HepG2 (cell line): ENCODE measurements around the gene DLX4. TPM values are rescaled to one million over a fixed set of nuclear protein-coding genes. Genes with fewer than 3 reads are reported as not detected.

Experiments used
- BORCS8-MEF2B ChIP-seq: sonication (generic); formaldehyde crosslinking; IDR thresholded peaks from 2 replicates; pipeline ENCODE4 v1.8.0; 2022; ENCODE audit warnings: mild to moderate bottlenecking, missing genetic modification reagents
- CBX2 ChIP-seq, 2 experiments: fragments of 200-600 bp in 1 of 2; sonication (generic); formaldehyde crosslinking in 1 of 2; IDR thresholded peaks; 2 replicates each; pipeline versions ENCODE4 v1.7.0 to v1.8.1; 2018 to 2022; ENCODE audit warnings: low read depth in 2 of 2, low read length in 1 of 2, mild to moderate bottlenecking in 1 of 2, missing genetic modification reagents in 1 of 2
- CC2D1A ChIP-seq: sonication (generic); formaldehyde crosslinking; IDR thresholded peaks from 2 replicates; pipeline ENCODE4 v1.8.1; 2023; ENCODE audit warnings: mild to moderate bottlenecking, missing genetic modification reagents
- CHD4 ChIP-seq: fragments of 200-600 bp; sonication (generic); IDR thresholded peaks from 2 replicates; pipeline ENCODE4 v1.7.0; 2017; ENCODE audit warnings: mild to moderate bottlenecking, low read length, borderline replicate concordance
- DNMT1 ChIP-seq: sonication (generic); formaldehyde crosslinking; IDR thresholded peaks from 2 replicates; pipeline ENCODE4 v1.5.1; 2020; ENCODE audit warnings: mild to moderate bottlenecking, missing genetic modification reagents
- HNF4G ChIP-seq, 2 experiments: sonication (generic) in 1 of 2; formaldehyde crosslinking in 1 of 2; IDR thresholded peaks; 2 replicates each; pipeline versions ENCODE4 v1.4.0 to v1.6.1; 2011 to 2020; ENCODE audit warnings: borderline replicate concordance in 2 of 2, low read depth in 2 of 2, mild to moderate bottlenecking in 2 of 2, low read length in 1 of 2, missing genetic modification reagents in 1 of 2, moderate library complexity in 1 of 2
- SAP130 ChIP-seq: IDR thresholded peaks from 2 replicates; pipeline ENCODE4 v1.6.1; 2016; ENCODE audit warnings: low read depth
- polyA plus RNA-seq, 8 experiments: library from polyadenylated mRNA; depleted of rRNA in 3 of 8; stranded (reverse) in 7 of 8; unstranded in 1 of 8; fragments of >200 nt; fragmentation: Illumina TruSeq in 4 of 8; extraction: Trizol in 4 of 8; gene quantifications; 2 replicates each; pipeline versions ENCODE4 v1.2.1 to v1.2.3, GENCODE V29; 2011 to 2016; ENCODE audit warnings: low read depth in 4 of 8, missing spikeins in 1 of 8, mixed read lengths in 1 of 8; ENCODE audit not compliant: insufficient read depth in 1 of 8
- total RNA-seq, 5 experiments: library from RNA; depleted of rRNA; stranded (reverse); fragments of >200 nt; fragmentation: Illumina TruSeq; extraction: Trizol; gene quantifications; 2 replicates each; pipeline ENCODE4 v1.2.3, GENCODE V29; 2016; ENCODE audit warnings: low read depth in 1 of 5
- TF ChIP-seq, protein P1 (sequence below): conservative IDR thresholded peaks from 2 replicates; pipeline ENCODE4 v1.6.1; 2018; ENCODE audit warnings: missing genetic modification reagents
- TF ChIP-seq, protein P2 (sequence below): sonication (generic); formaldehyde crosslinking; IDR thresholded peaks from 2 replicates; pipeline ENCODE4 v1.9.0; 2022; ENCODE audit warnings: missing genetic modification reagents, mild to moderate bottlenecking, borderline replicate concordance
- TF ChIP-seq, protein P3 (sequence below): sonication (generic); formaldehyde crosslinking; conservative IDR thresholded peaks from 2 replicates; pipeline ENCODE4 v1.8.0; 2022; ENCODE audit warnings: missing genetic modification reagents
- TF ChIP-seq, protein P4 (sequence below): sonication (generic); formaldehyde crosslinking; IDR thresholded peaks from 2 replicates; pipeline ENCODE4 v1.5.0; 2020; ENCODE audit warnings: mild to moderate bottlenecking, missing genetic modification reagents, borderline replicate concordance
- TF ChIP-seq, protein P5 (sequence below): sonication (generic); formaldehyde crosslinking; IDR thresholded peaks from 2 replicates; pipeline ENCODE4 v1.8.0; 2022; ENCODE audit warnings: missing genetic modification reagents, low read depth, mild to moderate bottlenecking, borderline replicate concordance

The DLX4 gene
- total and polyA plus RNA-seq, 2 of the 13 experiments (the other 11 are each of a cell fraction or from before 2014, with no cell fraction given): 0.55 to 2.3 TPM

DNA sequence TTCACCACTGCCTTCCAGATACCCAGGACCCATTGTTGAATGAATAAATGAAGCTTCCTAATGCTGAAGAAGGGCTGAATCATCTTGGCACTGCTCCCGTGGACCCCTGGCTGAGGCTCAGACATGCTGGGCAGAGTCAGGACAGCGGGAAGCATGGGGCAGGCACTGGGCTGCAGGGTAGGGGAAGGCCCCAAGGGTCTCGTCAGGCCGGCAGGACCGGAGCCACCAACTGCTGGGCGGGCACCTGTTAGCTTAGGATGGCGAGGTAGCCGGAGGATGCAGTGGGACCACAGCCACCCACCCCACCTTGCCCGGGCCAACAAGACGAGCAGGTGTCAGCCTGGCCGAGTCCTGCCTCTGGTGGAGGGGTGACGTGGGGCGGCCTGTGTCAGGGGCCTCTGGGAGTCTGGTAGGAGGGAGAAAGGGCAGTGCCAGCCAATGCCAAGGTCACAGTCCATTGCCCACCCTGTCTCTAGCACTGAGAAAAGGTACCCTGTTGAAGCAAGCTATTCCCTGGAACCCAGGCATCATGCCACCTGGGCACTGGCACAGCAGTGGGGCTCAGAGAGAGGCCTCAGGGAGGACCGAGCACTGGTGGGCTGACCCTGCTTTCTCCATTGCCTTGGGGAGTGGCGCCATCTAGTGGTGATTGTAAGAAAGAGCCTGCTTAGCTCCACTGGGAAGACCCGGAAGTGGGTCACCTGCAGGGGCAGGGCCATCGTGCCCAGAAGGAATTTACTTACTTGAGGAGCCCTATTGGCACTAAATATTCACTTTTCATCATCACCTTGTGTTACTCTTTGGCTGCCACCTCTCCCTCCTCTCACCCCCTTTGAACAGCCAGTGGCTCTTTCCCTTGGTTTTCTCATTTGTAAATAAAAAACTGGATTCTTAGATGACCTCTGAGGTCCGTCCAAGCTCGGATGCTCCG lies 29.0 kb downstream of the DLX4 start (continued):
- TF ChIP-seq, protein P1, sequence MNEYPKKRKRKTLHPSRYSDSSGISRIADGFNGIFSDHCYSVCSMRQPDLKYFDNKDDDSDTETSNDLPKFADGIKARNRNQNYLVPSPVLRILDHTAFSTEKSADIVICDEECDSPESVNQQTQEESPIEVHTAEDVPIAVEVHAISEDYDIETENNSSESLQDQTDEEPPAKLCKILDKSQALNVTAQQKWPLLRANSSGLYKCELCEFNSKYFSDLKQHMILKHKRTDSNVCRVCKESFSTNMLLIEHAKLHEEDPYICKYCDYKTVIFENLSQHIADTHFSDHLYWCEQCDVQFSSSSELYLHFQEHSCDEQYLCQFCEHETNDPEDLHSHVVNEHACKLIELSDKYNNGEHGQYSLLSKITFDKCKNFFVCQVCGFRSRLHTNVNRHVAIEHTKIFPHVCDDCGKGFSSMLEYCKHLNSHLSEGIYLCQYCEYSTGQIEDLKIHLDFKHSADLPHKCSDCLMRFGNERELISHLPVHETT (CRISPR knock-in tag): no peak
- peak; percentile 60; the same call in 1 of the 2 replicates for TF ChIP-seq DNMT1 (CRISPR knock-in tag)
- TF ChIP-seq, protein P2, sequence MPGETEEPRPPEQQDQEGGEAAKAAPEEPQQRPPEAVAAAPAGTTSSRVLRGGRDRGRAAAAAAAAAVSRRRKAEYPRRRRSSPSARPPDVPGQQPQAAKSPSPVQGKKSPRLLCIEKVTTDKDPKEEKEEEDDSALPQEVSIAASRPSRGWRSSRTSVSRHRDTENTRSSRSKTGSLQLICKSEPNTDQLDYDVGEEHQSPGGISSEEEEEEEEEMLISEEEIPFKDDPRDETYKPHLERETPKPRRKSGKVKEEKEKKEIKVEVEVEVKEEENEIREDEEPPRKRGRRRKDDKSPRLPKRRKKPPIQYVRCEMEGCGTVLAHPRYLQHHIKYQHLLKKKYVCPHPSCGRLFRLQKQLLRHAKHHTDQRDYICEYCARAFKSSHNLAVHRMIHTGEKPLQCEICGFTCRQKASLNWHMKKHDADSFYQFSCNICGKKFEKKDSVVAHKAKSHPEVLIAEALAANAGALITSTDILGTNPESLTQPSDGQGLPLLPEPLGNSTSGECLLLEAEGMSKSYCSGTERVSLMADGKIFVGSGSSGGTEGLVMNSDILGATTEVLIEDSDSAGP (CRISPR knock-in tag): peak; percentile 73
- TF ChIP-seq HNF4G (IDR thresholded peaks at IDR 0.05; ENCODE audit: borderline replicate concordance, low read depth, low read length): no peak
- TF ChIP-seq HNF4G (CRISPR knock-in tag; IDR thresholded peaks at IDR 0.05; ENCODE audit: borderline replicate concordance, low read depth): no peak
- peak; percentile 56; the same call in 1 of the 2 replicates for TF ChIP-seq SAP130 (CRISPR knock-in tag)
- TF ChIP-seq, protein P3, sequence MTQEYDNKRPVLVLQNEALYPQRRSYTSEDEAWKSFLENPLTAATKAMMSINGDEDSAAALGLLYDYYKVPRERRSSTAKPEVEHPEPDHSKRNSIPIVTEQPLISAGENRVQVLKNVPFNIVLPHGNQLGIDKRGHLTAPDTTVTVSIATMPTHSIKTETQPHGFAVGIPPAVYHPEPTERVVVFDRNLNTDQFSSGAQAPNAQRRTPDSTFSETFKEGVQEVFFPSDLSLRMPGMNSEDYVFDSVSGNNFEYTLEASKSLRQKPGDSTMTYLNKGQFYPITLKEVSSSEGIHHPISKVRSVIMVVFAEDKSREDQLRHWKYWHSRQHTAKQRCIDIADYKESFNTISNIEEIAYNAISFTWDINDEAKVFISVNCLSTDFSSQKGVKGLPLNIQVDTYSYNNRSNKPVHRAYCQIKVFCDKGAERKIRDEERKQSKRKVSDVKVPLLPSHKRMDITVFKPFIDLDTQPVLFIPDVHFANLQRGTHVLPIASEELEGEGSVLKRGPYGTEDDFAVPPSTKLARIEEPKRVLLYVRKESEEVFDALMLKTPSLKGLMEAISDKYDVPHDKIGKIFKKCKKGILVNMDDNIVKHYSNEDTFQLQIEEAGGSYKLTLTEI (CRISPR knock-in tag): no peak
- TF ChIP-seq, protein P4, sequence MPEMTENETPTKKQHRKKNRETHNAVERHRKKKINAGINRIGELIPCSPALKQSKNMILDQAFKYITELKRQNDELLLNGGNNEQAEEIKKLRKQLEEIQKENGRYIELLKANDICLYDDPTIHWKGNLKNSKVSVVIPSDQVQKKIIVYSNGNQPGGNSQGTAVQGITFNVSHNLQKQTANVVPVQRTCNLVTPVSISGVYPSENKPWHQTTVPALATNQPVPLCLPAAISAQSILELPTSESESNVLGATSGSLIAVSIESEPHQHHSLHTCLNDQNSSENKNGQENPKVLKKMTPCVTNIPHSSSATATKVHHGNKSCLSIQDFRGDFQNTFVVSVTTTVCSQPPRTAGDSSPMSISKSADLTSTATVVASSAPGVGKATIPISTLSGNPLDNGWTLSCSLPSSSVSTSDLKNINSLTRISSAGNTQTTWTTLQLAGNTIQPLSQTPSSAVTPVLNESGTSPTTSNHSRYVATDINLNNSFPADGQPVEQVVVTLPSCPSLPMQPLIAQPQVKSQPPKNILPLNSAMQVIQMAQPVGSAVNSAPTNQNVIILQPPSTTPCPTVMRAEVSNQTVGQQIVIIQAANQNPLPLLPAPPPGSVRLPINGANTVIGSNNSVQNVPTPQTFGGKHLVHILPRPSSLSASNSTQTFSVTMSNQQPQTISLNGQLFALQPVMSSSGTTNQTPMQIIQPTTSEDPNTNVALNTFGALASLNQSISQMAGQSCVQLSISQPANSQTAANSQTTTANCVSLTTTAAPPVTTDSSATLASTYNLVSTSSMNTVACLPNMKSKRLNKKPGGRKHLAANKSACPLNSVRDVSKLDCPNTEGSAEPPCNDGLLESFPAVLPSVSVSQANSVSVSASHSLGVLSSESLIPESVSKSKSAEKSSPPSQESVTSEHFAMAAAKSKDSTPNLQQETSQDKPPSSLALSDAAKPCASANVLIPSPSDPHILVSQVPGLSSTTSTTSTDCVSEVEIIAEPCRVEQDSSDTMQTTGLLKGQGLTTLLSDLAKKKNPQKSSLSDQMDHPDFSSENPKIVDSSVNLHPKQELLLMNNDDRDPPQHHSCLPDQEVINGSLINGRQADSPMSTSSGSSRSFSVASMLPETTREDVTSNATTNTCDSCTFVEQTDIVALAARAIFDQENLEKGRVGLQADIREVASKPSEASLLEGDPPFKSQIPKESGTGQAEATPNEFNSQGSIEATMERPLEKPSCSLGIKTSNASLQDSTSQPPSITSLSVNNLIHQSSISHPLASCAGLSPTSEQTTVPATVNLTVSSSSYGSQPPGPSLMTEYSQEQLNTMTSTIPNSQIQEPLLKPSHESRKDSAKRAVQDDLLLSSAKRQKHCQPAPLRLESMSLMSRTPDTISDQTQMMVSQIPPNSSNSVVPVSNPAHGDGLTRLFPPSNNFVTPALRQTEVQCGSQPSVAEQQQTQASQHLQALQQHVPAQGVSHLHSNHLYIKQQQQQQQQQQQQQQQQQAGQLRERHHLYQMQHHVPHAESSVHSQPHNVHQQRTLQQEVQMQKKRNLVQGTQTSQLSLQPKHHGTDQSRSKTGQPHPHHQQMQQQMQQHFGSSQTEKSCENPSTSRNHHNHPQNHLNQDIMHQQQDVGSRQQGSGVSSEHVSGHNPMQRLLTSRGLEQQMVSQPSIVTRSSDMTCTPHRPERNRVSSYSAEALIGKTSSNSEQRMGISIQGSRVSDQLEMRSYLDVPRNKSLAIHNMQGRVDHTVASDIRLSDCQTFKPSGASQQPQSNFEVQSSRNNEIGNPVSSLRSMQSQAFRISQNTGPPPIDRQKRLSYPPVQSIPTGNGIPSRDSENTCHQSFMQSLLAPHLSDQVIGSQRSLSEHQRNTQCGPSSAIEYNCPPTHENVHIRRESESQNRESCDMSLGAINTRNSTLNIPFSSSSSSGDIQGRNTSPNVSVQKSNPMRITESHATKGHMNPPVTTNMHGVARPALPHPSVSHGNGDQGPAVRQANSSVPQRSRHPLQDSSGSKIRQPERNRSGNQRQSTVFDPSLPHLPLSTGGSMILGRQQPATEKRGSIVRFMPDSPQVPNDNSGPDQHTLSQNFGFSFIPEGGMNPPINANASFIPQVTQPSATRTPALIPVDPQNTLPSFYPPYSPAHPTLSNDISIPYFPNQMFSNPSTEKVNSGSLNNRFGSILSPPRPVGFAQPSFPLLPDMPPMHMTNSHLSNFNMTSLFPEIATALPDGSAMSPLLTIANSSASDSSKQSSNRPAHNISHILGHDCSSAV: no peak
- TF ChIP-seq, protein P5, sequence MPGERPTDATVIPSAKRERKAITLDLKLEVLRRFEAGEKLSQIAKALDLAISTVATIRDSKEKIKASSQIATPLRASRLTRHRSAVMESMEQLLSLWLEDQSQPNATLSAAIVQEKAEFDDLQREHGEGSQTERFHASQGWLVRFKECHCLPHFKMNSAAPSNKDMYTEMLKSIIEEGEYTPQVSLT (CRISPR knock-in tag): no peak
- no peak for TF ChIP-seq CHD4
- 0 out of 2 replicates have a peak, but pooled peaks have one; percentile 51 for TF ChIP-seq BORCS8-MEF2B (CRISPR knock-in tag)
- TF ChIP-seq CC2D1A (CRISPR knock-in tag): 0 out of 2 replicates have a peak, but pooled peaks have one; percentile 30
- no peak for TF ChIP-seq CBX2 (IDR thresholded peaks at IDR 0.05; ENCODE audit: low read depth, low read length)
- peak; percentile 65; the same call in 1 of the 2 replicates for TF ChIP-seq CBX2 (CRISPR knock-in tag; IDR thresholded peaks at IDR 0.05; ENCODE audit: low read depth)
